Neural cell (in vitro differentiated cells): ENCODE measurements around the gene LILRB4. TPM values are rescaled to one million over a fixed set of nuclear protein-coding genes. Genes with fewer than 3 reads are reported as not detected.
"Not testable (repeated sequence)": the region's sequence is repeated elsewhere in the genome, so short reads cannot be mapped to it uniquely, and the experiment has no call there.

ENCODE experiments used
- H2AFZ ChIP-seq: fragments of 200-600, 300-800 bp; sonication (generic), shearing (Covaris generic); 2 replicates; pipeline ENCODE4 v1.6.0; 2014; ENCODE audit warnings: low read depth, mild to moderate bottlenecking, antibody characterized with exemption, low read length, moderate library complexity
- H3F3A ChIP-seq: fragments of 200-600 bp; shearing (Covaris generic); 2 replicates; pipeline ENCODE4 v1.6.1; 2016; ENCODE audit warnings: mild to moderate bottlenecking, moderate library complexity, mixed read lengths, antibody characterized with exemption, low read length; ENCODE audit not compliant: insufficient read depth, poor library complexity, severe bottlenecking
- H3K27ac ChIP-seq: fragments of 200-600, 300-800 bp; sonication (generic), shearing (Covaris generic); 2 replicates; pipeline ENCODE4 v1.5.1; 2014; ENCODE audit warnings: mild to moderate bottlenecking, low read length, moderate library complexity
- H3K27me3 ChIP-seq: fragments of 300-800, 200-600 bp; sonication (generic), shearing (Covaris generic); 2 replicates; pipeline ENCODE4 v1.6.0; 2014; ENCODE audit warnings: mild to moderate bottlenecking, low read depth, low read length, moderate library complexity; ENCODE audit not compliant: insufficient read depth
- H3K36me3 ChIP-seq: fragments of 300-800, 200-600 bp; sonication (generic), shearing (Covaris generic); 2 replicates; pipeline ENCODE4 v1.5.1; 2014; ENCODE audit warnings: mild to moderate bottlenecking, antibody characterized with exemption, low read length, moderate library complexity; ENCODE audit not compliant: insufficient read depth
- H3K4me2 ChIP-seq: fragments of 300-800, 200-600 bp; sonication (generic), shearing (Covaris generic); 2 replicates; pipeline ENCODE4 v1.6.0; 2014; ENCODE audit warnings: mild to moderate bottlenecking, low read length
- H3K4me3 ChIP-seq: fragments of 300-800, 200-600 bp; sonication (generic), shearing (Covaris generic); 2 replicates; pipeline ENCODE4 v1.5.1; 2014; ENCODE audit warnings: mild to moderate bottlenecking, low read length, moderate library complexity
- H3K79me2 ChIP-seq: fragments of 200-600 bp; shearing (Covaris generic); replicated peaks from 2 replicates; pipeline ENCODE4 v1.6.0; 2014; ENCODE audit warnings: mild to moderate bottlenecking, low read length, moderate library complexity; ENCODE audit not compliant: insufficient read depth
- H3K9ac ChIP-seq: fragments of 300-800, 200-600 bp; sonication (generic), shearing (Covaris generic); 2 replicates; pipeline ENCODE4 v1.6.1; 2016; ENCODE audit warnings: mild to moderate bottlenecking, low read length, mixed read lengths
- H3K9me2 ChIP-seq: fragments of 200-600 bp; shearing (Covaris generic); 2 replicates; pipeline ENCODE4 v1.6.1; 2016; ENCODE audit warnings: mild to moderate bottlenecking, low read length, mixed read lengths; ENCODE audit not compliant: insufficient read depth
- H3K9me3 ChIP-seq: fragments of 200-600, 300-800 bp; sonication (generic), shearing (Covaris generic); 2 replicates; pipeline ENCODE4 v1.6.1; 2016; ENCODE audit warnings: mild to moderate bottlenecking, mixed run types, low read length, moderate library complexity, mixed read lengths
- H4K20me1 ChIP-seq: fragments of 200-600 bp; shearing (Covaris generic); 2 replicates; pipeline ENCODE4 v1.6.1; 2016; ENCODE audit warnings: mild to moderate bottlenecking, mixed run types; ENCODE audit not compliant: insufficient read depth
- CTCF ChIP-seq: fragments of 450-650 bp; IDR thresholded peaks from 2 replicates; pipeline ENCODE4 v1.5.1; 2014; ENCODE audit warnings: antibody characterized with exemption, mild to moderate bottlenecking, moderate library complexity; ENCODE audit not compliant: poor library complexity, severe bottlenecking
- EP300 ChIP-seq: fragments of 450-650 bp; conservative IDR thresholded peaks from 2 replicates; pipeline ENCODE4 v1.6.1; 2014; ENCODE audit warnings: antibody characterized with exemption, mild to moderate bottlenecking, moderate library complexity; ENCODE audit not compliant: poor library complexity, severe bottlenecking
- EZH2 ChIP-seq: fragments of 200-600, 300-800 bp; shearing (Covaris generic), sonication (generic); IDR thresholded peaks from 2 replicates; pipeline ENCODE4 v1.6.1; 2014; ENCODE audit warnings: antibody characterized with exemption, low read length, borderline replicate concordance, mild to moderate bottlenecking; ENCODE audit not compliant: insufficient read depth, poor library complexity, severe bottlenecking
- MXI1 ChIP-seq: fragments of 450-650 bp; conservative IDR thresholded peaks from 2 replicates; pipeline ENCODE4 v1.6.1; 2014; ENCODE audit warnings: antibody characterized with exemption, mild to moderate bottlenecking; ENCODE audit not compliant: poor library complexity, severe bottlenecking
- POLR2AphosphoS5 ChIP-seq: IDR thresholded peaks from 2 replicates; pipeline ENCODE4 v1.6.1; 2012
- RAD21 ChIP-seq: fragments of 450-650 bp; conservative IDR thresholded peaks from 2 replicates; pipeline ENCODE4 v1.6.1; 2014; ENCODE audit warnings: antibody characterized with exemption, mild to moderate bottlenecking, moderate library complexity
- REST ChIP-seq: IDR thresholded peaks from 2 replicates; pipeline ENCODE4 v1.6.1; 2012; ENCODE audit warnings: borderline replicate concordance
- SMC3 ChIP-seq: fragments of 450-650 bp; conservative IDR thresholded peaks from 2 replicates; pipeline ENCODE4 v1.6.1; 2014; ENCODE audit warnings: antibody characterized with exemption, mild to moderate bottlenecking, moderate library complexity; ENCODE audit not compliant: poor library complexity
- TAF1 ChIP-seq: IDR thresholded peaks from 2 replicates; pipeline ENCODE4 v1.6.1; 2012; ENCODE audit warnings: low read depth
- polyA plus RNA-seq: library from polyadenylated mRNA; depleted of rRNA; stranded (reverse); fragments of >200 nt; gene quantifications from 2 replicates; pipeline ENCODE4 v1.2.3, GENCODE V29; 2014

Gene LILRB4
- polyA plus RNA-seq, 1 donor from 2014 or later, result not detected

GRCh38 chr19:54630782-54631181 is 32.0 kb upstream of the LILRB4 start:
- H3K27ac ChIP-seq, result no peak overlapping the region
- H3K27me3 ChIP-seq, result no peaks in the 10 kb centered on the region
- H3K4me2 ChIP-seq, result no peak overlapping the region
- H3K9me2 ChIP-seq, result no peaks in the 10 kb centered on the region
- H3K4me3 ChIP-seq, result no peak overlapping the region
- H3K79me2 ChIP-seq, result no peaks in the 10 kb centered on the region
- H3K36me3 ChIP-seq, result no peaks in the 10 kb centered on the region
- H4K20me1 ChIP-seq, result no peaks in the 10 kb centered on the region
- H3K9ac ChIP-seq, result no peak overlapping the region
- peaks cover 2% of the 10 kb centered on the region for H3K9me3 ChIP-seq
- H2AFZ ChIP-seq, result no peak overlapping the region
- no peaks in the 10 kb centered on the region for H3F3A ChIP-seq
- TF ChIP-seq MXI1 (no peak), POLR2AphosphoS5 (no peak), EZH2 (no peak), EP300 (no peak), RAD21 (no peak), REST (no peak), SMC3 (no peak), CTCF (no peak), TAF1 (no peak)

GRCh38 chr19:54631489-54632337 is 31.1 kb upstream of the LILRB4 start:
- H3F3A ChIP-seq, H3K9ac ChIP-seq, H3K4me3 ChIP-seq, H3K27ac ChIP-seq, H3K4me2 ChIP-seq, H2AFZ ChIP-seq, H3K36me3 ChIP-seq, H3K79me2 ChIP-seq, H3K9me2 ChIP-seq, H4K20me1 ChIP-seq, H3K9me3 ChIP-seq, H3K27me3 ChIP-seq: not testable (repeated sequence)

- not testable (repeated sequence) for H3K27ac ChIP-seq, H3K79me2 ChIP-seq, H3K36me3 ChIP-seq, H3K9ac ChIP-seq, H3K9me3 ChIP-seq, H3K4me3 ChIP-seq, H3F3A ChIP-seq, H4K20me1 ChIP-seq, H2AFZ ChIP-seq, H3K27me3 ChIP-seq, H3K4me2 ChIP-seq, H3K9me2 ChIP-seq
Measured at GRCh38 chr19:54632517-54632916, 30.3 kb upstream of the LILRB4 start.
